Stimulated activated naive CD8-positive, alpha-beta T cell treated with anti-CD3 and anti-CD28 coated beads, Interleukin-15, Interleukin-2, amounts not matched to agents 100 U/mL and 50 U/mL, for 24 hours (primary cell): ENCODE results near the gene F11R.
"Not testable (repeated sequence)": the region's sequence is repeated elsewhere in the genome, so short reads cannot be mapped to it uniquely, and the experiment has no call there.

Source experiments
- ATAC-seq: fragments of 150-1000 bp; cut with Tn5 transposase; one replicate; pipeline ENCODE4 v1.10.0; 2021
- DNase-seq: peaks from one replicate; pipeline ENCODE4 v3.0.0; 2021

The F11R gene

GRCh38 chr1:161044535-161044907, 23.6 kb upstream of the F11R start:
- no peak for DNase-seq

GRCh38 chr1:161039546-161039945, 18.6 kb upstream of the F11R start:
- ATAC-seq (no peak), DNase-seq (no peak)

More at GRCh38 chr1:161044535-161044907, 23.6 kb upstream of the F11R start:
- no peak for ATAC-seq

DNA sequence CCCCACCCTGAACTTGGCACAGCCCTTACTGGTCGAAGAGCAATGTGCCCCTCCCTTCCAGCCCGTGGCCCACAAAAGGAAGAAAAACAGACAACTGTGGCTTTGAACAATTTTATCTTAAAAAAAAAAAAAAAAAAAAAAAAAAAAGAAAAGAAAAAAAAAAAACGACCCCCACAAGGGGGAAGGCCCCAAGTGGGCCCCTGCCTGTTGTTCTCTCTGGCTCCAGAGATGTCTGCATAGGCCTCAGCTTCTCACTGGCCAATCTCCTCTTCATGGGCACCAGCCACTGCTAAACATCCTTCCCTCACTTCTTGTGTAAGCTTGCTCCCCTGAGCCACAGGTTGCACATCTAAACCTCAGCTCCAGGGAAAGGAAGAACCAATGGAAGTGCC, 18.2 kb upstream of the F11R start:
- ATAC-seq (no peak), DNase-seq (no peak)

- peak; percentile 89 for ATAC-seq
Measured at GRCh38 chr1:161038523-161039153, 17.7 kb upstream of the F11R start, which contains the start of gene TSTD1. TSS of gene TSTD1 (minus strand) at chr1:161038964. CDS start at chr1:161038889, 75 bp downstream.

DNA sequence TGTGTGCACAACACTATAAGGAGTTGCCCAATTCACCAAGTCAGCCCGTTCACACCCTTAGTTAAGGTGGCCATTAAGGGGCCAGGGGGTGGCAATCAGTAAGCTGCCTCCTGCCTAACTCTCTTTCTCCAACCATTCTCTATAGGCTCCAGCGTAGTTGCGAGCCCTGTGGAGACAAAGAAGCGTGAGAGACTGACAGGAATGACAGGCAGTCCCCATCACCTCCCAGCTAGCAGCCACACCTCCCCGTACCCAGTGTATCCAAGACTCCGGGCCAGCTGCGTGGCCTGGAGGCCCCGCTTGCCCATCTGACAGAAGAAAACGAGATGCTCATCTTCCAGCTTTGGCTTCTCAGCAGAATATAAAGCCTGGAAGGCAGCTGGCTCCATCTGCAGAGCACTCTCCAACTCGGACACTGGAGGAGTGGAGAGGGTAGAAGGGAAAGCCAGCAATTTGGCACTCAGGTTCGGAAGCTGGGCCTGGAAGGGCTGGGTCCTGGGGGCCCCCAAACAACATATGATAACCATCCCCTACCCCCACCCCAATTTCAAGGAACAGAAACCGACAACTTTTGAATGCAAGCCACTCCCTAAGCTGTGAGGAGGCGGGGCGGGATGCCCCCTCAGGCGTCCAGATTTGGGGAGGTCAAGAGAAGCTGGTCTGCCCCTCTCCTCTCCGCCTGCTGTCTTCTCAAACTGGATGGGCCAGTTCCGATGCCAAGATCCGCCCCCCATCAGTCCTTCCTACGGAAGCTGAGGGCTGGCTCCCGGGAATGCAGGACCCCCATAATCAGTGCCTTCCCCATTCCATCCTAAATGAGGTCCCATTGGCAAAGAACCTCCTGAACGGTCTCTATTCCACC, 16.9 kb upstream of the F11R start:
- no peak for ATAC-seq
- no peak for DNase-seq

More at GRCh38 chr1:161038523-161039153, 17.7 kb upstream of the F11R start, which contains the start of gene TSTD1:
- DNase-seq: peak; percentile 88

DNA sequence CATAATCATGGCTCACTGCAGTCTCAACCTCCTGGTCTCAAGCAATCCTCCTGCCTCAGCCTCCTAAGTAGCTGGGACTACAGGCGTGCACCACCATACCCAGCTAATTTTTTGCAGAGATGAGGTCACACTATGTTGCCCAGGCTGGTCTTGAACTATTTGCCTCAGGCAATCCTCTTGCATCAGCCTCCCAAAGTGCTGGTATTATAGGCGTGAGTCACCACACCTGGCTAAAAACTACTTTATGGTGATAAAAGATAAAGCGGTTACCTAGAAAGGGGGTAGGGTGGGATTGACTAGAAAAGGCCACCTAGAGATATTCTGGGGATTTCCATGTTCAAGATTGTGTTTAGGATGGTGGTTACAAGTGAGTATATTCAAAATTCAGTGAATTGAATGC, 12.8 kb upstream of the F11R start:
- peak; percentile 39 for ATAC-seq
- DNase-seq: no peak

DNA sequence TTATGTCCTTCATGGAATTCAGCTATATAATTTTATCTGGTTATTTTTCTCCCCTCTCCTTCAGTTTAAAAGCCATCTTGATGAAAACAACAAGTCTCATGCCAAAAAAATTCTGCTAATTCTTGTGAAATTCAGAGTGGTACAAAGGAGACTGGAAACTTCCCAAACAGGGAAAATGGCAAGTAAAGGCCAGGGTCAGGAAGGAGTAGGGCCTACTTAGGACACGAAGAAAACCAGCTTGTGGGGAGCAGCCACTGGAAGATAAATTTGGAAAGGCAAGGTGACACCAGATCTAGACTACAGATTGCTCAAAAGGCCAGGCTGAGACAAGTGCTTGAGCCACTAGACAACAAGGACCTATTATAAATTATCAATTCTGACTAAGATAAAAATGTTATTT, 11.5 kb upstream of the F11R start:
- DNase-seq (no peak), ATAC-seq (no peak)

DNA sequence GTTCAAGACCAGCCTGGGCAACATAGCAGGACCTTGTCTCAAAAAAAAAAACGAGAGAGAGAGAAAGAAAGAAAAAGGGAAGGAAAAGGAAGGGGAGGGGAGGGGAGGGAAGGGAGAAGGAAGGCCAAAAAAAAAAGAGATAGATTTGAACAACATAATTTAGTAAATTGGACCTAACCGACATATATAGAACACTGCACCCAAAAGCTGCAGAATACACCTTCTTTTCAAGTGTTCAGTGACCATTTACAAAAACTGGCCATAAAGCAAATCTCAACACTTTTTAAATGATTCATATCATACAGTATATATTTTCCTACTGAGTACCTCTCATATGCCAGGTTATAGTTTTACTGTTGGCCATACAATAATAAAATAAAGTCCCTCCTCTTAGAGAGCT, 10.9 kb upstream of the F11R start:
- ATAC-seq (no peak), DNase-seq (no peak)

GRCh38 chr1:161029466-161029865, 8.5 kb upstream of the F11R start:
- not testable (repeated sequence) for ATAC-seq, DNase-seq

- DNase-seq: not testable (repeated sequence)
Measured at GRCh38 chr1:161026954-161027353, 6.0 kb upstream of the F11R start.

DNA sequence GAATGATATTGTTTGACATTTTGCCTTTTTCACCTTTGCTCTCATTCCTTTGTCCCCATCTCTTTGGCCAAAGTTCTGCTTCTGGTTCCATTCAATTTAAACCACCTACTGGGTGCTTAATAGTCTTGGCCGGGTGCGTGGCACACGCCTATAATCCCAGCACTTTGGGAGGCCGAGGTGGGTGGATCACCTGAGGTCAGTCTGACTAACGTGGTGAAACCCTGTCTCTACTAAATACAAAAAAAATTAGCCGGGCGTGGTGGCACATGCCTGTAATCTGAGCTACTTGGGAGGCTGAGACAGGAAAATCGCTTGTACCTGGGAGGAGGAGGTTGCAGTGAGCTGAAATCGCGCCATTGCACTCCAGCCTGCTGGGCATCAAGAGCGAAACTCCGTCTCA, 1.5 kb upstream of the F11R start:
- DNase-seq, ATAC-seq: not testable (repeated sequence)

More at GRCh38 chr1:161026954-161027353, 6.0 kb upstream of the F11R start:
- peak; percentile 40 for ATAC-seq

DNA sequence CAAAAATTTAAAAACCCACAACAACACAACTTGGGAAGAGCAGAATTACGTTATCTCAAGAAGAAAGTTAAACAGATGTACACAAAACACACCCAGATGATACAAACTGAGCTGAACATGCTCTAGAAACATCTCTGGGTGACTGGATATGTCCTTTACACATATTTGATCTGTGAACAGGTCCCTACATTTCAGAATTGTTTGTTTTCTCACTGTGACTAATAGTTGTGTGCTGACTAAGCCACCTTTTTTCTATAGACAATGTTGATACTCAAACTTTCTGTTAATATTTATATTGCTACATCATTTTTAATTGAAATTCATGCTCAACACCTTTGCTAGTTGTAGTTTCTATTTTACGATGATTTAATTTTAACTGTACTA, 1.0 kb upstream of the F11R start:
- DNase-seq: no peak
- ATAC-seq: no peak

DNA sequence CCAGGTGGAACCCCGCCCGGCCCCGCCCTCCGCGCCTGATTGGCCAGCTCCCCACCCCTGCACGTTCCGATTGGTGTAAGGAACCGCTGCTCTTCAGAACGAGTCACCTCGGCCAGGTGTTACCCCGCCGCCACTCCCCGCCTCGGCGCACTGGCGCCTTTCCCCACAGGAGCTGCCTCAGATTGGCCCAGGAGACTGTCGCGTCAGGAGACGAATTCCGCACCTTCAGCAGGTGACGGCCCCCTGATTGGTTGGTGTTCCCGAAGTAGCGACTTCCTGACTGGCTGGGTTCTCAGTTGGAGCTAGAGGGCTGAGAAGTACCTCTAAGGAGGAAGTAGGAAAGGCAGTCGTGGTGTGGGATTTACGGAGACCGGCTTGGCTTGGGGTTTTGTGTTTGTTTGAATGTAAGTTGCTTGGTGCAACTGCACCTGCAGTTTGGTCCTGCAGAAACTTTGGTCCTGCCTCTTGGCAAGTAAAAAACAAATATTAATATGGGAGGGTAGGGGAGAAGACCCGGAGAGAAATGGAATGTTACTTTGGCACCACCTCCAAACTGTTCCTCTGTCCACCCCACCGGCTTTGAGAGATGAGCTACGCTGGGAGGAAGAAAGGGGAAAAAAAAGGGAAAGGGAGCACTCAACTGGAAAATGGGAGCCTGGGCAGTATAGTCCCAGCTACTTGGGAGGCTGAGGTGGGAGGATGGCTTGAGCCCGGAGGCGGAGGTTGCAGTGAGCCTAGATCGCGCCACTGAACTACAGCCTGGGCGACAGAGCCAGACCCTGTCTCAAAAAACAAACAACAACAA, 415 bp upstream of the F11R start:
- DNase-seq (peak; percentile 86), ATAC-seq (peak; percentile 93)

GRCh38 chr1:161019751-161020495, 1.0 kb downstream of the F11R start:
- ATAC-seq: no peak
- DNase-seq: no peak

DNA sequence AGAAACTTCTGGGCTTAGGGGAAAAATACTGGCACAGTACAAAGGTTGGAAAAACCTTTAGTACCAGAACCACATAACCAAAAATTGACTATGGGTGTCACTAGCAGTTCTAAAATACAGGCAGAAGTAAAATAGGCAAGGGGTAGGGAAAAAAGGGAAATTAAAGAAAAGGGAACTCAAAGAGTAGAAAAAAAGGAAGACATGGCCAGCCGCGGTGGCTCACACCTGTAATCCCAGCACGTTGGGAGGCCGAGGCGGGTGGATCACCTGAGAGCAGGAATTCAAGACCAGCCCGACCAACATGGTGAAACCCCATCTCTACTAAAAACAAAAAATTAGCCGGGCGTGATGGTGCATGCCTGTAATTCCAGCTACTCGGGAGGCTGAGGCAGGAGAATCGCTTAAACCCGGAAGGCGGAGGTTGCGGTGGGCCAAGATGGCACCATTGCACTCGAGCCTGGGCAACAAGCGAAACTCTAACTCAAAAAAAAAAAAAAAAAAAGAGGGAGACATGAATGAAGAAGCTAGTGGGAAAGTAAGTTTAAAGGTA, 1.8 kb downstream of the F11R start:
- DNase-seq, ATAC-seq: not testable (repeated sequence)

DNA sequence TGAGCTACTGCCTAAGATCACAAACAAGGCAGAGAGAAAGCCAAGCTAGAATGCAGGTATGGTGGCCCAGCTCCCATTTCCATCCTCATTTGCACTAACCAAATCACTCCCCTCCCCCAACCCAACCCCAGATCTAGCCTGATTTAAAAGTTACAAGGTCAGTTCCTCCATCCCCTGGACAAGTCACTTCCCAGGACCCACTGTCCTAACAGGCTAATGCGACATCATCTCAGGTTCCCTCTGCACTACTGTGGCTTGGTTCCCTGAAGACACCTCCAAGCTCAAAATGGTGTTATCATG, 2.4 kb downstream of the F11R start:
- DNase-seq: no peak
- no peak for ATAC-seq

DNA sequence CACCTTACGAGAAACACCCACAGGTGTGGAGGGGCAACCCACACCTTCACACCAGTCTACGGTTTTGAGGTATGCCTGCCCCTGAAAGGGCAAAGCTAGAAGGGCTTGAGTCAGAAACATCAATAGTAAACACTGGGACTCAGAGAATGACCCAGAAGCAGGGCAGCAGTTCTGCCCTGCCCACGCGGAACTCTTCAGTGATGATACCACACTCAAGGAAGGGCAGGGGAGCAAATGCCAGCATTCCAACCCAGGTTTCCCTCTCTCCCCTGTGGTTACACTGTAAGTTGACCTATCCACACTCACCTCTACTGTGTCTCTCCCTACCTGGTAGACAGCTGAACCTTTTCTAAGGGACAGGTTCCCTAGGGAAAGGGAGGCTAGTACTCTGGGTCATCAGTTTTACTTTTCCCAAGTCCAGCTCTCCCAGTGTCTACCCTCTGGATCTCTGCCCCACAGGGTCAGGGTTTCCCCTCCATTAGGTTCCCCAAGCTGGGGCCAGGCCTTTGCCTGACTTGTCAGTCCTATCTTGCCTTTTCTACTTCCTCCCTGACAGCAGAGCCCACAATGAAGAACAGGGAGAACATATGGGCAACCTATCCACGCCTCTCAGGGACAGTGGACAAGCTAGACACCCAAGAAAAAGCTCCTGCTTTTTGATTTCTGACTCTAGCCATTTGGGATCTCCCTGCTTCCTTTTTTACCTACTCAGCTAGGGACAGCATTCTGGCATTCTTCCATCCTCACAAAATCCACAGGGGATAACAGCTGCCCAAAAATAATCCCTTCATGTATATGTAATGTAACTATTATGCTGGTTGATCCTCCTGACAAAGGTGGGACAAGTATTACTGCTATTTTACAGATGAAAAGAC, 3.0 kb downstream of the F11R start:
- no peak for DNase-seq

GRCh38 chr1:161017181-161017580, 3.8 kb downstream of the F11R start:
- not testable (repeated sequence) for ATAC-seq, DNase-seq

More for the DNA sequence above, 3.0 kb downstream of the F11R start:
- no peak for ATAC-seq

DNA sequence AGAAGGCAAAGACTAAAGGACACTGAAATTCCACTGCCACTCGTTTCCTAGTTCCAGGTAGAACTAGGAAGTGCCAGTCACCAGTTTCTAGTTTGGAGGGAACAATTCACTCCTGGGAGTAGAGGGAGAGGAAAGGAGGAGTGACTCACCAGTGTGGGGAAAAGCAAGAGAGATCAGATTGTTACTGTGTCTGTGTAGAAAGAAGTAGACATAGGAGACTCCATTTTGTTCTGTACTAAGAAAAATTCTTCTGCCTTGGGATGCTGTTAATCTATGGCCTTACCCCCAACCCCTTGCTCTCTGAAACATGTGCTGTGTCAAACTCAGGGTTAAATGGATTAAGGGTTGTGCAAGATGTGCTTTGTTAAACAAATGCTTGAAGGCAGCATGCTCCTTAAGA, 4.3 kb downstream of the F11R start:
- ATAC-seq: not testable (repeated sequence)

GRCh38 chr1:161013488-161014230, 7.3 kb downstream of the F11R start:
- peak; percentile 77 for DNase-seq
- peak; percentile 91 for ATAC-seq

More for the DNA sequence above, 4.3 kb downstream of the F11R start:
- DNase-seq: not testable (repeated sequence)
